K562 (cell line): ENCODE data around the gene HOXA2. TPM values are rescaled to one million over a fixed set of nuclear protein-coding genes. Genes with fewer than 3 reads are reported as not detected.

Experiments used
- ATAC-seq: fragments of 200-7000 bp; cut with Tn5 transposase; 3 replicates; pipeline ENCODE4 v1.9.1; 2020; ENCODE audit warnings: moderate library complexity
- BruUV-seq: library from RNA; stranded (reverse); fragments of 400-500 nt; replicated peaks from 2 replicates; lab custom pipeline; 2021; lab: Mats Ljungman, UMichigan
- CTCF ChIA-PET: fragments of 300-600 bp; formaldehyde crosslinking; extraction: SDS; loops from one replicate; lab custom pipeline; 2021; ENCODE audit warnings: low intra/inter-chr PET ratio; lab: Yijun Ruan, JAX
- POLR2A ChIA-PET: fragments of 300-600, 350-650 bp; sonication (Branson Sonifier 250); formaldehyde crosslinking; extraction: SDS; loops from one replicate; lab custom pipeline; 2021; ENCODE audit warnings: antibody characterized with exemption, inconsistent platforms; lab: Yijun Ruan, JAX
- DNase-seq, 4 experiments: peaks; one replicate each; pipeline versions ENCODE4 v3.0.0 to v3.0.0-alpha.2; 2011 to 2018; ENCODE audit warnings: low spot score in 3 of 4, mixed read lengths in 3 of 4; ENCODE audit errors: extremely low read depth in 1 of 4
- FAIRE-seq: peaks from 2 replicates; lab custom pipeline; 2011; peaks lifted over from hg19 to GRCh38; lab: Jason Lieb, UNC
- H2AFZ ChIP-seq: 2 replicates; pipeline ENCODE4 v1.6.0; 2011; ENCODE audit warnings: low read depth, low read length, control low read depth, inconsistent platforms
- H3K27ac ChIP-seq: fragments of 200-600 bp; 3 replicates; pipeline ENCODE4 v1.8.0; 2011; ENCODE audit warnings: low read depth, mild to moderate bottlenecking, control low read depth, inconsistent platforms, low read length, moderate library complexity, mixed read lengths; ENCODE audit errors: extremely low read depth
- H3K27me3 ChIP-seq, 2 experiments: fragments of 300-600 bp in 1 of 2; 2 replicates in 1 of 2; 3 replicates in 1 of 2; pipeline versions ENCODE4 v1.6.0 to v1.8.0; 2011; ENCODE audit warnings: inconsistent platforms in 2 of 2, low read length in 2 of 2, mild to moderate bottlenecking in 1 of 2, mixed read lengths in 1 of 2, moderate library complexity in 1 of 2; ENCODE audit not compliant: control insufficient read depth in 2 of 2, insufficient read depth in 2 of 2
- H3K36me3 ChIP-seq: fragments of 300-600 bp; 3 replicates; pipeline ENCODE4 v1.8.0; 2011; ENCODE audit warnings: mild to moderate bottlenecking, low read length, inconsistent platforms; ENCODE audit not compliant: control insufficient read depth, insufficient read depth
- H3K4me1 ChIP-seq, 2 experiments: fragments of 200-600 bp in 1 of 2; replicated peaks in 1 of 2; 2 replicates in 1 of 2; 3 replicates in 1 of 2; pipeline versions ENCODE4 v1.5.1 to v1.8.0; 2011; ENCODE audit warnings: inconsistent platforms in 2 of 2, low read length in 2 of 2, mild to moderate bottlenecking in 1 of 2, mixed read lengths in 1 of 2, moderate library complexity in 1 of 2; ENCODE audit not compliant: control insufficient read depth in 2 of 2, insufficient read depth in 2 of 2
- H3K4me2 ChIP-seq: 2 replicates; pipeline ENCODE4 v1.6.1; 2011; ENCODE audit warnings: low read length, control low read depth, inconsistent platforms, mixed read lengths; ENCODE audit not compliant: insufficient read depth
- H3K4me3 ChIP-seq: fragments of 200-600 bp; sonication (generic), shearing (Covaris generic); 2 replicates; pipeline ENCODE4 v1.5.1; 2016; ENCODE audit warnings: control low read depth, inconsistent platforms
- H3K79me2 ChIP-seq: fragments of 200-600 bp; 3 replicates; pipeline ENCODE4 v1.8.0; 2011; ENCODE audit warnings: low read length, inconsistent platforms; ENCODE audit not compliant: control insufficient read depth, insufficient read depth
- H3K9ac ChIP-seq, 2 experiments: 2 replicates each; pipeline versions ENCODE4 v1.6.0 to v1.6.1; 2011; ENCODE audit warnings: low read depth in 2 of 2, low read length in 2 of 2, control low read depth in 1 of 2, inconsistent platforms in 1 of 2, mild to moderate bottlenecking in 1 of 2, mixed read lengths in 1 of 2; ENCODE audit not compliant: insufficient read depth in 1 of 2
- H3K9me1 ChIP-seq: one replicate; pipeline ENCODE4 v1.6.0; 2011; ENCODE audit warnings: inconsistent platforms, mild to moderate bottlenecking, low read length, moderate library complexity; ENCODE audit not compliant: control insufficient read depth, insufficient read depth
- H3K9me3 ChIP-seq: replicated peaks from 2 replicates; pipeline ENCODE4 v1.5.1; 2011; ENCODE audit warnings: low read depth, low read length, inconsistent platforms; ENCODE audit not compliant: control insufficient read depth, insufficient read depth
- H4K20me1 ChIP-seq: replicated peaks from 2 replicates; pipeline ENCODE4 v1.6.1; 2011; ENCODE audit warnings: low read length, inconsistent platforms, mixed read lengths; ENCODE audit not compliant: control insufficient read depth, insufficient read depth
- BCLAF1 ChIP-seq, 2 experiments: fragments of 450-650 bp in 1 of 2; IDR thresholded peaks; 2 replicates each; pipeline ENCODE4 v1.6.1; 2011 to 2017; ENCODE audit warnings: low read depth in 2 of 2, antibody characterized with exemption in 1 of 2, borderline replicate concordance in 1 of 2, low read length in 1 of 2, mild to moderate bottlenecking in 1 of 2, mixed read lengths in 1 of 2; ENCODE audit not compliant: control insufficient read depth in 1 of 2
- NFIC ChIP-seq: fragments of 450-650 bp; IDR thresholded peaks from 2 replicates; pipeline ENCODE4 v1.6.1; 2017; ENCODE audit warnings: mild to moderate bottlenecking, inconsistent platforms
- PML ChIP-seq: IDR thresholded peaks from 2 replicates; pipeline ENCODE4 v1.6.1; 2012; ENCODE audit warnings: low read length, inconsistent platforms
- TSC22D4 ChIP-seq: fragments of 450-650 bp; IDR thresholded peaks from 2 replicates; pipeline ENCODE4 v1.6.1; 2016; ENCODE audit warnings: missing genetic modification characterization, missing biosample characterization, control low read depth
- ZNF347 ChIP-seq: fragments of 450-650 bp; formaldehyde crosslinking; IDR thresholded peaks from 2 replicates; pipeline ENCODE4 v1.4.0; 2020; ENCODE audit warnings: low read depth, mild to moderate bottlenecking, moderate library complexity
- ZNF707 ChIP-seq: fragments of 250-450 bp; sonication (Bioruptor Pico); conservative IDR thresholded peaks from 2 replicates; pipeline ENCODE4 v1.8.0; 2022; ENCODE audit warnings: inconsistent platforms, mild to moderate bottlenecking, moderate library complexity
- WGBS: fragments of 100-300 bp; shearing (Covaris generic); methylation state at CpG from one replicate; pipeline ENCODE4 v1.1.6; 2016; ENCODE audit warnings: low coverage, mixed read lengths; ENCODE audit not compliant: insufficient coverage; ENCODE audit errors: missing lambda C conversion rate; 5-methylcytosine and 5-hydroxymethylcytosine counted together
- in situ Hi-C: fragments of 300-500 bp; cut with MboI; formaldehyde crosslinking; loops from 4 replicates; pipeline ENCODE4 v1.15.0; 2018; ENCODE audit warnings: inconsistent platforms, mixed read lengths
- intact Hi-C: fragments of 100-400 bp; cut with micrococcal nuclease; formaldehyde crosslinking; loops from 2 replicates; pipeline ENCODE4 v1.14.2; 2022
- polyA plus RNA-seq, 8 experiments: library from polyadenylated mRNA; depleted of rRNA in 4 of 8; stranded (reverse) in 5 of 8; unstranded in 3 of 8; fragments of >200 nt; fragmentation: Nextera tagmentation in 2 of 8; fragmentation: Illumina TruSeq in 1 of 8; extraction: Ambion mirVana in 2 of 8; extraction: Trizol in 1 of 8; gene quantifications; 2 replicates each; pipeline versions ENCODE4 v1.2.1 to v1.2.3, GENCODE V29; 2011 to 2014; ENCODE audit warnings: inconsistent platforms in 1 of 8, missing spikeins in 1 of 8
- total RNA-seq, 7 experiments: library from RNA; depleted of rRNA in 6 of 7; stranded (reverse); fragments of >200 nt in 6 of 7; fragmentation: Illumina TruSeq in 2 of 7; extraction: Trizol in 2 of 7; gene quantifications; 2 replicates each; pipeline versions ENCODE4 v1.2.1 to v1.2.3, GENCODE V29; 2011 to 2021; ENCODE audit warnings: low replicate concordance in 1 of 7
- TF ChIP-seq, protein P1 (sequence below): fragments of 250-450 bp; sonication (Bioruptor Pico); IDR thresholded peaks from 2 replicates; pipeline ENCODE4 v1.4.0; 2020

The HOXA2 gene
- total and polyA plus RNA-seq, 9 of the 15 experiments (the other 6 are each of a cell fraction or from before 2014, with no cell fraction given) = 0.04 TPM; not detected in 8

GRCh38 chr7:27101171-27101956 is 1.1 kb downstream of the HOXA2 start:
- H4K20me1 ChIP-seq = no peaks in the 10 kb centered on the region
- H3K36me3 ChIP-seq = no peaks in the 10 kb centered on the region
- H3K27ac ChIP-seq = no peak overlapping the region
- FAIRE-seq (no peak), ATAC-seq (no peak), DNase-seq (no peak)
- POLR2A ChIA-PET = interaction anchor here (0.6 kb wide), 1 partner anchor 14 kb away, joined by 3 read pairs; no protein-coding TSS in a partner anchor
- TF ChIP-seq NFIC (no peak), ZNF347 (CRISPR knock-in tag) (no peak)
- peaks cover 74 to 79% of the 10 kb centered on the region in 2 experiments for H3K27me3 ChIP-seq
- intact Hi-C loops = no loop called here
- no peaks in the 10 kb centered on the region for H3K9me1 ChIP-seq
- no peak overlapping the region for H2AFZ ChIP-seq
- in situ Hi-C loops = no loop called here
- H3K9ac ChIP-seq = no peak overlapping the region
- H3K79me2 ChIP-seq = no peaks in the 10 kb centered on the region
- H3K4me3 ChIP-seq = no peak overlapping the region
- H3K4me2 ChIP-seq = no peak overlapping the region
- CTCF ChIA-PET = no interaction called here
- 9% methylated on average over 25 of the region's 25 CpGs for WGBS
- no peaks in the 10 kb centered on the region for H3K9me3 ChIP-seq
- H3K4me1 ChIP-seq = peaks cover 0 to 9% of the 10 kb centered on the region in 2 experiments; a peak in 2 of 5 replicates
- BruUV-seq = no TSS peak

- POLR2A ChIA-PET = interaction anchor here (0.6 to 0.8 kb wide), 2 partner anchors 8 to 15 kb away, joined by 3 read pairs; no protein-coding TSS in a partner anchor
- no peak for FAIRE-seq
- TF ChIP-seq TSC22D4 (tag) (no peak), ZNF707 (CRISPR knock-in tag) (no peak), BCLAF1 (IDR thresholded peaks at IDR 0.05; ENCODE audit: borderline replicate concordance in 1 of 2, control insufficient read depth in 1 of 2, low read depth in 2 of 2, low read length in 1 of 2) (no peak), PML (no peak)
- TF ChIP-seq, protein P1, sequence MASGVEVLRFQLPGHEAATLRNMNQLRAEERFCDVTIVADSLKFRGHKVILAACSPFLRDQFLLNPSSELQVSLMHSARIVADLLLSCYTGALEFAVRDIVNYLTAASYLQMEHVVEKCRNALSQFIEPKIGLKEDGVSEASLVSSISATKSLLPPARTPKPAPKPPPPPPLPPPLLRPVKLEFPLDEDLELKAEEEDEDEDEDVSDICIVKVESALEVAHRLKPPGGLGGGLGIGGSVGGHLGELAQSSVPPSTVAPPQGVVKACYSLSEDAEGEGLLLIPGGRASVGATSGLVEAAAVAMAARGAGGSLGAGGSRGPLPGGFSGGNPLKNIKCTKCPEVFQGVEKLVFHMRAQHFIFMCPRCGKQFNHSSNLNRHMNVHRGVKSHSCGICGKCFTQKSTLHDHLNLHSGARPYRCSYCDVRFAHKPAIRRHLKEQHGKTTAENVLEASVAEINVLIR (CRISPR knock-in tag) = no peak
Observed at GRCh38 chr7:27100694-27101170, 1.8 kb downstream of the HOXA2 start.

More at GRCh38 chr7:27100694-27101170, 1.8 kb downstream of the HOXA2 start:
- ATAC-seq (no peak), DNase-seq (no peak)
- no peak overlapping the region for H3K27ac ChIP-seq
- H3K9ac ChIP-seq = no peak overlapping the region
- peaks cover 0 to 14% of the 10 kb centered on the region in 2 experiments; a peak in 2 of 5 replicates for H3K4me1 ChIP-seq
- in situ Hi-C loops (no loop called here), intact Hi-C loops (no loop called here)
- H3K9me1 ChIP-seq = no peaks in the 10 kb centered on the region
- peaks cover 73 to 79% of the 10 kb centered on the region in 2 experiments for H3K27me3 ChIP-seq
- no peaks in the 10 kb centered on the region for H3K9me3 ChIP-seq
- no peak overlapping the region for H2AFZ ChIP-seq
- H3K4me3 ChIP-seq = no peak overlapping the region
- H4K20me1 ChIP-seq = no peaks in the 10 kb centered on the region
- H3K79me2 ChIP-seq = no peaks in the 10 kb centered on the region
- BruUV-seq = no TSS peak
- H3K36me3 ChIP-seq = no peaks in the 10 kb centered on the region
- H3K4me2 ChIP-seq = no peak overlapping the region
- WGBS = 4% methylated on average over 8 of the region's 8 CpGs
- CTCF ChIA-PET = no interaction called here
